NCI-H2196 (cell line): ENCODE data around the gene GASK1A.

Experiments
- DNase-seq: peaks from one replicate; lab custom pipeline; 2025; ENCODE audit not compliant: unreplicated experiment; lab: John Stamatoyannopoulos, UW

Gene GASK1A

DNA sequence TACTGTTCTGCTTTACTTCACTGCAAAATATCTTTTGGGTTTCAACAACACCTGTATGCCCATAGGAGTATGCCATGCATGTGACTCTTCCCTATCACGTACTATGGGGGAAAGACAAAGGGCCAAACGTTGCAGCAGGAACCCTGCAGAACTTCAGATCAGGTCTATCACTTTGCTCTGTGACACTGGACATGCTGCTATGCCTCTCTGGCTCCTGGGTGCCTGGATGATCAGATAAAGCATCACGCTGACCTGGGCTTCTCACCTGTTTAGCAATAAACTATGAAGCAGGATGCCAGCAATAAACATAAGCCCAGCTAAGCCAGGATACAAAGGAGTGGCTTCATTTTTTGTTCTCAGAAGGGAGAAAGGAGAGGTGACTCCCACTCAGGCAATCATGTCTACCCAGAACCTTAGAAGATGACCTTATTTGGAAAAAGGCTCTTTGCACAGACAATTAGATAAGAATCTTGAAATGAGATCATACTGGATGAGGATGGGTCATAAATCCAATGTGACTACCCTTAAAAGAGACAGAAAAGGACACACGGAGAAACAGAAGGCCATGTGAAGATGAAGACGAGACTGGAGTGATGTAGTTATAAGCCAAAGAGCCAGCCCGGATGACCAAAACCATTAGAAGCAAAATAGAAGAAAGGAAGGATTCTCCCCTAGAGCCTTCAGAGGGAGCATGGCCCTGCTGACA lies 107.5 kb downstream of the GASK1A start:
- no peak for DNase-seq

DNA sequence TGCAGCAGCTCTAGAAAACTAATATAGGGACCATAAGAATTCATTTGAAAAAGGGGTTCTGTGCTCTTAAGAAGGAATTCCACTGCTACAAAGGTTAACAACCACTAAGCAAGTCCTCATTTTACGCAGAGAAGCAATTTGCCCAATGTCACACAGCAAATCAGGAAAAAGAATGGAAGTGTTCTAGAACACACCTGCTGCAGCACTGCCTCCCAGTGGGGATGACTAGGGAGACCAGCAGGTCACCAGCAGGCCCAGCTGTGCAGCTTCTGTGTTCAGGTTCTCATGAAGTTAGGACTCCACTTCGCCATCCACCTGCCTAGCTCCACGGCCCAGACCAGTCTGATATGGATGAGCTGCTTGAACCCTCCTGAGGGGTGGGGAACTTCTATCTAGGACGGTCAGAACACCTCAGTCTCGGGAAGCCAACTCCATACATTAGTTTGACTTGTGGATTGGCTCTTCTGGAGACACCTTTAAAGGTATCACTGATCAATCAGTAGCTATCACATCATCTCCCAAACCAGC lies 108.2 kb downstream of the GASK1A start:
- DNase-seq = no peak

DNA sequence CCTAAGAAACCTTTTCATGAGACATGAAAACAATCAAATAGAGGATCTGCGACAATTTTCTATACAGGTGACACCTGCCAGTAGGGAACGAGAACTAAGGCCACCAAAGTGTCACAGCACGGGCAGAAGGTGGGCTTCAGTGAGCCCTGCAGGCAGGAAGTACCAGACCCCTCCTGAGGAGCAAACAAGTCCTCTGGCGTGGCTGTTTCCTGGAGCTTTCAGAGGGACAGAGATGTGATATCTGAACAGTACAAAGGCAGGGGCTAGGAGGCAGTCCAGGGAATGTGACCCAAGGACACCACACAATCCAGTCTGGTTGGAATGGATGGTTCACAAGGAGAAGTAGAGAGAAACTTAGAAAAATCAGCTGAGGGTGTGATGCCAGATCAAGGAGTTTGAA lies 110.0 kb downstream of the GASK1A start:
- no peak for DNase-seq

DNA sequence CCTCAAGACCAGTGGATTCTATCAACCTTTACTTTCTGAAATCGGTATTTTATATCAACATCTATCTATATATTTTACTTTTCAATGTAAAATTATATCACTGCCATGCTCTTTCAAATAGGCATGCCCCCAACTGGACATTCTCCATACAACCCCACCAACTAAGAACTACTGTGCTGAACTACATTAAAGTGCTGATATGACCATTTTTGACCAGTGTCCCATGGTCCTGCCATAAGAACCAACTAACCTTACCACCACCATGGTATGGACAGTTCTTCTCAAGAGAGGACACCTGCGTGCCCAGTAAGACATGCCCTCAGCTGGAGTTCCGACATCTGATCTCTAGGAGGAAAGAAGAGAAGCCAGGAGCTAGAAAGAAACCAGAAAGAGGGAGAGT lies 111.1 kb downstream of the GASK1A start:
- DNase-seq = no peak

DNA sequence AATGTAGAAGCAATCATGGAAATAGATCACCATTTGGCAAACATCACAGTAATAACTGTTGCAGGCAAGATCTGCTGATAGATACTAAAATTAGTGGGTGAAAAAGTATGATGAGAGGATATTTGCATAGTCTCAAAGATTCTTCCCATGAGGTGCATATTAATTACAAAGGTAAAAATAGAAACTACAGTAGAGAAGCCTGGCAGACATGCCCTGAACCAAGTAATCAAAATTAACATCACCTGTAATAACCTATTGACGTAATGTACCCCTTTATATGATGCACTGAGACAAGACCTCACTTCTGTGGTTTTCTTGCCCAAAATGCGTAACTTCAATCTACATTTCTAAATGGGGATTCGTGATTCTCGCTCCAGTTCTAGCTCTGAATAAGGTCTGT lies 112.4 kb downstream of the GASK1A start:
- DNase-seq = no peak

DNA sequence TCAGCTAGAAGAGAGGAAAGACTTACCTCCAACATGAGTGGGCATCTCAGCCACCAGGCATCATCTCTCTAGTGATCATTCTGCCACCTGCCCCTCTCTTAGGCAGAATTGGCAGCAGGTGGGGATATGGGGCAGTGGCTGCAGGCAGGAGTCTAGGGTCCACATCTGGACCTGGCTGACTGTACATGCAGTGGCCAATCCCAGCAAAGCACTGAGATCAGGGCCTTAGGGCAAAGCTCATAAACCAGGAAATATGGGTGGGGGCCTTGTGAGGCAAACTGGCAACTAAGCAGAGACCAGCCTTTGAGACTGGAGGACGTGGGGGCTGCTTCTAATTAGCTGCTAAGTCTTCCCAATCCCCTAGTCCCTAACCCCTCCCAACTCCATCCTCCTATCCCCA lies 113.9 kb downstream of the GASK1A start:
- no peak for DNase-seq

DNA sequence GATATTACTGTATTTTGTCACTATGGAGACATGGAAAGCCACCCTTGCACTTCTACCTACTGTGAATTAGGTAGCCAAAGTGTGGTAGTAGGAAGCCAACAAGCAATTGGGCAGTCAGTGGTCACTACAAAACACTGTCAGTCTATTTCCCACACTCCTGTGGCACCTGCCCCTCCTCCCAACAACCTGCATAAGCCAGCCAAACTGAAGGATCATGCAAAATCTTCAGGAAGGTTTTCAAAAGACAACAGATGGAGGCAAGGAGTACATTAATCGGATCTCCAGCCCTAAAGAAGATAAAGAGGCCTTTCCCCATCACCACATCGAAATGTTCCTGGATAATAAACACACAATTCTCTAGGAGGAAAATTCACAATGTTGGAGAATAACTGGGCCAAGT lies 114.9 kb downstream of the GASK1A start:
- DNase-seq = no peak

DNA sequence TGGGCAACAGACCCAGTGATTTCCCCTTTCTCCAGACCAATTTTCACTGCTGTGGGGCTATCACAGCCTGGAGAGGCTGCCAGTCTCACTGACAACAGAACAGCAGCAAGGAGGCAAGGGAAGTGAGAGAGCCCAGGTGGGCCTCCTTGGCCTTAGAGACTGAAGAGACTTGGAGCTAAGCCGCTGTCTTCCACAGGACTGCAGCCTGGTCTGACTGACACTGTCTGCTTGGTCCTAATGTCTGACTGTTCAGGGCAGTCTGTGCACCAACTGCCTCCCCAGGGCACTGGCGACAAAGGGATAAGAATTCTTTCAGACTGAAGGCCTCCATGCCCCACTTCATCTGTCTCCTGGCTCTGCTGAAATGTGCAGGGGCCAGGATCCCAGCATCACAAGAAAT lies 115.3 kb downstream of the GASK1A start:
- DNase-seq = no peak

DNA sequence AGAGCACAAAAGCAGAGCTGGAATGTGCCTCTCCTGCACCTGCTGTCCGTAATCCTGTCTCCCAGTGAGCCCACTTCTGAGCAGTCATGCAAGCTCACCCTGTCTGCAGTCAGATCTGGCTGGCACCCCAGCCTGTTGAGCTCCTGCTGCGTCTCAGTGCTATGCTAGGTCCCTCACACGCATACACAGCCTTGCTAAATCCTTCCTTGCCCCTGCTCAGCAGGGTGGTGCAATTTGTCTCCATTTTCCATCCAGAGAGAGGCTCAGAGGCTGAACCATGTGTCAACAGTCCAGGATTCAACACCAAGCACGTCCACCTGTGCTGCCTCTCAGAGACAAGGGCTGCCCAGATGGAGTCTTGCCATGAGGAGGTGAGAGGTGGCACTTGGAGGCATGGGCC lies 115.7 kb downstream of the GASK1A start:
- DNase-seq = no peak

DNA sequence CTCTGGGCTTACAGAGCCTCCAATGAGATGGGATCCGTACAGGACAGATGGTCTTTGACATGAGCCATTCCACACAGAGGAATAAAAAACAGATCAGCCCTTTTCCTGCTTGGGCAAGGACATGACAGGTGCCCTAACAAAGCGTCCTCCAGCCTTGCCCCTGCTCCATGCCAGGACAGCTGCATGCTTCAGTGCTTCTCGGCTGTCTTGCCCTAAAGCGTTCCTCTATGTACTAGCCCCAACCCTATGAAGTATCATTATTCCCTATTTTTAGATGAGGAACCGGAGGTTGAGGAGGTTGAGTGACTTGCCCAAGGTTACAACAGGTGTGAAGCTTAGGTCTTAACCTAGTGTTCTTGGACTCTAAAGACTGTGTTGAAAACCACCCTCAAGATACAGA lies 116.3 kb downstream of the GASK1A start:
- no peak for DNase-seq

DNA sequence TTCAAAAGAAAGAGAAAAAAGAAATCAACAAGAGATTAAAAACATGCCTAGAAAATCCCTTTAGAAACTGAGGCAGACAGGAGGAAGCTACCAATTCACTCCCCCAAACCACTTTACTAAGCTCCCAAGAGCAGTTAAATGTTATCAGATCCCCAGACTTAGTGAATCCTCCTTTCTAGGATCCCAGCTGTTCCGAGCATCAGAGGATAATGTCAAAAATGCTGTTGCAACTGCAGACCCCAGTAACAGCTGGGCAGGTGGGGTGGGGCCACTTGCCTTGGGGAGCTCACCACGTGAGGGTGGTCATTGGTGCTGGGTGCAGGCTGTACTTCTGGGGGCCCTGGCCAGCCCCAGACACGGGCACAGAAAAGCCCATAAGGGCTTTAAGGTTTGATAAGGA lies 117.7 kb downstream of the GASK1A start:
- no peak for DNase-seq

DNA sequence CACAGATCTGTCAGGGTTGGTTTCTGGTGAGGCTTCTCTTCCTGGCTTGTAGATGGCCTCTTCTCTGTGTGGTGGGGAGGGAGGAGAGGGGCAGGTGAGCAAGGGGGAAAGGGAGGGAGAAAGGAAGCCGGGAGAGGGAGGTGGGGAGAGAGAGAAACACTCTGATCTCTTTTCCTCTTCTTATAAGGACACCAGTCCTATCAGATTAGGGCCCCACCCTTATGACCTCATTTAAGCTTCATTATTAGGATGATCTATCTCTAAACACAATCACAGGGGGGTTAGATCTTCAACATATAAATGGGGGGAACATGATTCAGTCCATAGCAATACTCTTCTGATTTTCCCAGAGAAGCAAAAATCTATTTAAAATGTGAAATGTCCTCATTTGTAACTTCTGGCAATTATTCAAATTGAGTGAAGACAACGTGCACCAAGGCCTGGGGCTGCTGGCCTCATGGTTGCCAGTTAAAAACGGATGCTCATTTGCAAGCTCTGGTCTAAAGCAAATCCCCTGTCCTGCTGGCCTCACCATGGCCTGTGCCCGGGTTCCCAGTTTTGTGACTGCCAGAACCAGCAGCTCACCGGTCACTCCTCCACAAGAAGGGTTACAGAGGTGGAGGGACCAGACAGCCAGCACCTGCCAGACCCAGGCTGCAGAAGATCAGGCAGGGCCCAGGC lies 118.4 kb downstream of the GASK1A start:
- DNase-seq = no peak

DNA sequence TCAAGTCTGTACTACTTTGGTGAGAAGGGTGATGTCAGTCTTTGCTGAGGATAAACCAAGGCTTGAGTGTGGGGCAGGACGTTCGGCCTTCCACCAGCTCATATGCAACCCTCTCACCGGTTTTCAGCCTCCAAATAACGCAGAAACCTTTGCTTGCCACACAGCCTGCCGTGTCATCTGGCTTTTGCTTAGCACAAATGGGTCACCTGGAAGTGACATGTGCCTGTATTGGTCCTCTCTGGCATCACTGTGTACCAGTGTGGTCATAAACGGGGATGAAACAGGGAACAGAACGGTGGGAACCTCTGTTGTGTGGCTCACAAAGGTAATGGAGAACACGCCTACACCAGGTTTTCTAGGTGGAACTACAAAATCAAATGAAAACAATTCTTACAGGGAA lies 119.7 kb downstream of the GASK1A start:
- no peak for DNase-seq

DNA sequence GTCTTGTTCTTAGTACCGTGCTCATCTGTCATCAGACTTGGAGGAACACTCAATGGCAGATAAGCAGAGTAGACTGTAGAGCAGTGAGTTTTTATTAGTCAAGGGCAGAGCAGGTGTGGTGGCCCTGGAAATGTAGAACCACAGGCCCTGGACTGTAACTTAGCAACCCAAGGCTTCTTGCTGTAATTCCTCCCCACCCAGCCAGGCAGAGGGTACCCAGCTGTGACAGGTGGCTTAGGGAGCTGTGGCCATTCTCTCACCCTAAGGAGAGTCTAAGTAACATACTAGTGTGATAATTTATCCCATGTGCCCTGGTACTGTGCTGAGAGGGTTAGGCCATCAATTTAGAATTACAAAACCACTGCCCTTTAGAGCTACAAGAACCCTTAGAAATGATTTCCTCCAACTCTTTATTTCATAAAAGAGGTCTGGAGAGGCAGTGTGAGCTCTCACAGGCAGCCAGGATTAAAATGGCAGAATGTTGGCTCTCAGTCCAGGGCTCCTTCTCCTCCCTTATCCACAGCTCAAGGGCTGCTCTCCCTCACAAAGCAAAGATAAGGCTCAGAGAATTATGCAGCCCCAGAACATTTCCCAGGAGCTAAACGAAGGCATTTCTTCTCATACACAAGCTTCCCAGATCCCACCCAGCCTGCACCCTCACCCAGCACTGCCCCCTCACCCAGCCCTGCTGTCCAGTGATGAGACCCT lies 123.8 kb downstream of the GASK1A start:
- DNase-seq = no peak

DNA sequence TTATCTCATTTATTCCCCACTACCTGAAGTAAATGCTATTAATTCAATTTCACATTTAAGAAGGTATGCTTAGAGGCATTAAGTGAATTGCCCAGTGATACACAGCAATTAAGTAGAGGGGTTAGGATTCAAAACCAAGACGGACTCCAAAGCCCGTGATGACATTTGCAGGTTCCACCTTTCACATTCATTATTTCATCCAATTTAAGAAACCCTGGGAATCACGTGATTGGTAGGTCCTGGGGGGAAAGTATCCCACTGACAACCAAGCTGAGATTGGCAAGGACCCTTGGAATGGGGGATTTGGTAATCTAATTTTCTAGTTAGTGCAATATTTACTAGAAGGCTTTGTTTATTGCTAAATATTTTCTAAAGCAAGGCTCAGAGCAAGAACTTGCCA lies 124.9 kb downstream of the GASK1A start:
- DNase-seq = no peak

DNA sequence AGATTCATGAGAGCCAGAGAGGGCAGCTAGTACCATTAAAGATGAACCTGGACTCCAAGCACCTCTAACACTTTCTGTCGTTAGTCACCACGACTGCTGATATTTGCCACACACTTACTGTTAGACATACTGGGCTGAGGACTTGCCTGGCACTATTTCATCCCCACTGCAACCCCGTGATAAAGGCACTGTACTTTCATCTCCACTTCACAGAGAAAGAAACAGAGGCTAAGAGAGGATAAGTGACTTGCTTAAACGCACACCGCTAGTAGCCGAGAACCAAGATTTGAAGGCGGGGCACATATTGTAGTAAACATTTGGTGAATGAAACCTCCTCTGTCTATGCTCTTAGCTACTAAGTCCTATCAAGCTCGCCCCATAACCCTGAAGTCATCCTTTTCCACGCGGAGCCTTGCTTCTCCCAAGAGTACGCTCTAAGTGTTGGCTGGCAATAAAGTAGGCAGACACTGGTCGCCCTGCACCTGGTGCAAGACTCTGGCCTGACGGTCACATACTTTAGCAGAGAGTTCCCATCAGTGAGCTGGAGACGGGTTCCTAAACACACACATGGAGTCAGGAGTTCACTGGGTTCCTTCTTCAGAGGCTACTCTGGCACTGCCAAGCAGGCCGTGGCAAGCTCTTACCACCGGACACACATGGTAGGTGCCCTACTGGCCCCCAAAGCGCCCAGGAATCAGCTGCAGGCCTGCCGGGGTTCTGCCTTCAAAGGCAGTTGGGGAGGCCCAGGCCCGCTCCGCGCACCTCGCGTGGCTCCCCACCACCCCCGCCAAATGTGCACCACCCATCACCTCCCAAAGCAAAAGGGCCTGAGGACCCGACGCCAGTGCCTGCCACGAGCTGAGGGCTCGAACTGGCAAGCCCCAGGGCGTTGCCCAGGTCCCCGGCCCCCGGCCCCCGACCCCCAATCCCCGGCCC lies 125.8 kb downstream of the GASK1A start:
- no peak for DNase-seq

DNA sequence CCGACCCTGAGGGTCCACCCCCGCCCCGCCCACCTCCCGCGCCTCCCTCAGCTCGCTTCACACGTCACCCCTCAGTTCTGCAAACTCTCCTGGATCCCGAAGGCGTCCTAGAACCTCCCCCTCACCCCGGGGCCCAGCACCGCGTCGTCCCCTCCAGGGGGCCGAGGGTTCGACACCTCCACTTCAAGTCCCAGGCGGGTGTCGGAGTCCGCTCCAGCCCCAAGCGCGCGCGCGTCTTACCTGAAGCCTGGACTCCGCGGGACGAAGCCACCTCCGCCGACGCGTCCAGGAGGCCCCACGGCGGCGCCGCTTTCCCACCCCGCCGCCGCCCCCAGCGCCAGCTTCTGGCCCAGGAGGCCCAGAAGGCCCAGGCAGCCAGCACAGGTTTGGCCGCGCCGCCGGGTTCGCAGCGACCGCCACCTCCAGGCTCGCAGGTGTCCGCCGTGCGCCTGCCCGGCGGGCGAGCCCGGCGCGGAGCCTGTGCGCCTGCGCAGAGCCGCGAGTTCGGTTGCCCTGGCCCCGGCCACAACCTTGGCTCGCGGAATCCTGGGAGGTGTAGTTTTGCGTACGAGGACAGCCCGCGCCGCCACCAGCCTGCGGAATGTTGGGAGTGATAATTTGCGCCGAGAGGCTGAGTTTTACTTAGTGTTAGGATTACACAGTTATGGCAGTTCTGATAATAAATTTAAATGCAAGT lies 126.6 kb downstream of the GASK1A start, which contains the start of gene POMGNT2:
Gene POMGNT2 (minus strand): TSS at position 484 of the 697 bp plus-strand sequence. CDS start 24,648 bp downstream, outside the sequence.
- DNase-seq = peak; percentile 74

DNA sequence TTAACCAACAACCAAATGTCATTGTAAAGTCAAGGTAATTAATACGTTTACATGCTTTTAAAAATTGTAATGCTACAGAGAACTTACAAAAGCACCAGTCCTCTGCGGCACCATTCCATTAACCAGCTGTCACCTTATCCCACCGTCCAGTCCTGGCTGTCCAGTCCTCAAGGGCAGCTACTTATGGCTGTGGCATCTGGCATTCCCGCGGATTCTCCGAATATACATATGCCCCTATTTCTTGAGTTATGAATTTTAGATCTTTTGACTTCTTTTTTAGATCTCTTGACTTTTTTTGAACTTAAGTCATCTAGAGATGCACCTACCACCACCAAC lies 127.2 kb downstream of the GASK1A start:
- DNase-seq = no peak
